ENCODE data around the gene IL5. TPM values are rescaled to one million over a fixed set of nuclear protein-coding genes. Genes with fewer than 3 reads are reported as not detected.
"Not testable (repeated sequence)": the region's sequence is repeated elsewhere in the genome, so short reads cannot be mapped to it uniquely, and the experiment has no call there.

The IL5 gene
- total RNA-seq, result not detected in 2 replicates

GRCh38 chr5:132543472-132544201 lies at the start of gene IL5:
IL5 (minus strand) TSS chr5:132543522; CDS start chr5:132543478, 44 bp downstream.
- no peak for DNase-seq (ENCODE audit: low read depth in 2 of 2)

GRCh38 chr5:132592521-132592920 lies 49.2 kb upstream of the IL5 start:
- DNase-seq (ENCODE audit: low read depth in 2 of 2), result no peak

- DNase-seq (ENCODE audit: low read depth in 2 of 2), result peak; percentile 52
Measured at GRCh38 chr5:132591145-132591544, 47.8 kb upstream of the IL5 start.

GRCh38 chr5:132589467-132589866 lies 46.1 kb upstream of the IL5 start:
- DNase-seq (ENCODE audit: low read depth in 2 of 2), result no peak

- DNase-seq (ENCODE audit: low read depth in 2 of 2), result no peak
Measured at GRCh38 chr5:132586063-132586462, 42.7 kb upstream of the IL5 start.

GRCh38 chr5:132584560-132584959 lies 41.2 kb upstream of the IL5 start:
- DNase-seq (ENCODE audit: low read depth in 2 of 2), result not testable (repeated sequence)

GRCh38 chr5:132576123-132576522 lies 32.8 kb upstream of the IL5 start:
- DNase-seq (ENCODE audit: low read depth in 2 of 2), result no peak

- no peak for DNase-seq (ENCODE audit: low read depth in 2 of 2)
Measured at GRCh38 chr5:132566657-132567056, 23.3 kb upstream of the IL5 start.

GRCh38 chr5:132564555-132564954 lies 21.2 kb upstream of the IL5 start:
- DNase-seq (ENCODE audit: low read depth in 2 of 2), result not testable (repeated sequence)

GRCh38 chr5:132561601-132562000 lies 18.3 kb upstream of the IL5 start:
- no peak for DNase-seq (ENCODE audit: low read depth in 2 of 2)

- DNase-seq (ENCODE audit: low read depth in 2 of 2), result no peak
Measured at GRCh38 chr5:132559383-132560060, 16.2 kb upstream of the IL5 start.

GRCh38 chr5:132557478-132558172 lies 14.3 kb upstream of the IL5 start:
- DNase-seq (ENCODE audit: low read depth in 2 of 2), result peak; percentile 36 to 52

- DNase-seq (ENCODE audit: low read depth in 2 of 2), result peak; percentile 81 to 88
Measured at GRCh38 chr5:132556763-132557477, 13.6 kb upstream of the IL5 start, which contains the start of gene RAD50. RAD50 (plus strand) TSS chr5:132556977; CDS start chr5:132557325, 348 bp downstream.

- no peak for DNase-seq (ENCODE audit: low read depth in 2 of 2)
Measured at GRCh38 chr5:132556153-132556762, 12.9 kb upstream of the IL5 start.

- DNase-seq (ENCODE audit: low read depth in 2 of 2), result no peak
Measured at GRCh38 chr5:132549576-132549975, 6.3 kb upstream of the IL5 start.

GRCh38 chr5:132548834-132549233 lies 5.5 kb upstream of the IL5 start:
- DNase-seq (ENCODE audit: low read depth in 2 of 2), result not testable (repeated sequence)

- no peak for DNase-seq (ENCODE audit: low read depth in 2 of 2)
Measured at GRCh38 chr5:132547269-132547668, 3.9 kb upstream of the IL5 start.

GRCh38 chr5:132546108-132546507 lies 2.8 kb upstream of the IL5 start:
- DNase-seq (ENCODE audit: low read depth in 2 of 2), result no peak

- no peak for DNase-seq (ENCODE audit: low read depth in 2 of 2)
Measured at GRCh38 chr5:132540764-132541163, 2.6 kb downstream of the IL5 start.

GRCh38 chr5:132540149-132540548 lies 3.2 kb downstream of the IL5 start:
- no peak for DNase-seq (ENCODE audit: low read depth in 2 of 2)

GRCh38 chr5:132539716-132540115 lies 3.6 kb downstream of the IL5 start:
- DNase-seq (ENCODE audit: low read depth in 2 of 2), result no peak

All from lung microvascular endothelial cell (primary cell).